COLO668 (cell line): ENCODE measurements around the gene CNTN1.

Experiments
- DNase-seq: peaks from one replicate; lab custom pipeline; 2025; ENCODE audit not compliant: unreplicated experiment; lab: John Stamatoyannopoulos, UW

CNTN1 gene

DNA sequence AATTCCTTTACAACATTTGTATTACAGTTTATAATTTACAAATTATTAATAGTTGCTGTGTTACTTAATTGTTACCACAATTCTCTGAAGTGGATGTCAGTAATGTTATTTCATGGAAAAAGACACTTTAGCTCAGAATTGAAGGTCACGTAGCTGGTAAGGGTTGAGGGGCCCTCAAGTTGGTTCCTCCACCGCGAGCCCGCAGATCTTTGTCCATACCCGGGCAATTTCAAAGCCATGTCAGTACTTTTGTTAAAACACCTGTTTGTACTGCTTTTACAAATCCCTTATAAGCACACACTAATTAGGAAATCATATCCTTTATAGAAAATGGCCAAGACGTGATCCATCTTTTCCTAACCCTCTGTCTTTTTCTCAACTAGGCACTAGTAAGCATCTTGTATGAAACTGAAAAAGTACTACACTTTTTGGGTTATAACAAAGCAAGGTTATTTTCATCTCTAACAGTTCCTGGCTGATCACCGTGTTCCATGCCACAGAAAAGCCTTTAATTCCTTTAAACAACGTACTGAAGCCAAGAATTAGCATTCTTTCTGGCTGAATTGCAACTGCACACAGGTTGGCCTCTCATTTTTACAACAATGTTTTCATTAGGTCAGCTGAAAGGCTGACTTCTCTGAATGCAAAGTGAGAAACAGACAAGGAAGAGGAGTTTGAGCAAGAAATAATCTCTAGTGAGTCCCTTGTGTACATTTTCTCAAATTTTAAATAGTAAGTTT is 76.1 kb downstream of the CNTN1 start:
- DNase-seq = no peak

DNA sequence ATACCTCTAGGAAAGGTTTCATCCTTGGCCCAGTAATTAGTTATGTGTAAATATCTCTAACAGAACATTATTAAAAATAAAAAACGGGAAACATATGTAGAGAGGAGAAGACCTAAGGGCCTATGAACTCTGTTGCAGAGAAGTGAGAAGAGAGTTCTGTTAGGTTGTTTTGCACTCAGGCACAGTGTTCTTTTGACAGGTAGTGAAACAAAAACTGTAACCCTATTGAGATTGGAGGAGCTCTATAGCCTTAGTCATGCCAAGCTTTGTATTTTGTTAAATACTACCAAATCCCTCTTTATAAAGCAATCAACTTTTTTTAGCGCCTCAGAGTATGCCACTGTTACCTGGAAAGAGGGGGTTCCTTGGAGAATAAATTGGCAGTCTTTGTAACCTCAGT is 77.6 kb downstream of the CNTN1 start:
- DNase-seq = no peak

DNA sequence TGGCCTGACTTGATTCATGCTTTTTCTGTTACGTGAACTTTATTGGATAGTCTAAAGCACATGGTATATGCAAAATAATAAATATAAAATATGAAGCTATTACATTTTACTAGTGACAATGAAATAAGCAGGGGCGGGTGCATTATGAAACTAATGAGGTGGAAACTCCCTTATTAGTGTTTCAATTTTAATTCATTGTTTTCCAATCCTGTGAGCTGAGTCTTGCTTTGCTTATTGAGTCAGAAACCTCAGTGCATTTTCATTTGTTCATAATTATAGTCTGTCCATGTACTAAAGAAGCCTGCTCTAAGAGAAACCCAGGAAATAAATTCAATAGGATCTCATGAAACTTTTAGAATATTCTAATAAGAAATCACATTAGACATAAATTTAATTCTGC is 78.5 kb downstream of the CNTN1 start:
- DNase-seq = no peak

DNA sequence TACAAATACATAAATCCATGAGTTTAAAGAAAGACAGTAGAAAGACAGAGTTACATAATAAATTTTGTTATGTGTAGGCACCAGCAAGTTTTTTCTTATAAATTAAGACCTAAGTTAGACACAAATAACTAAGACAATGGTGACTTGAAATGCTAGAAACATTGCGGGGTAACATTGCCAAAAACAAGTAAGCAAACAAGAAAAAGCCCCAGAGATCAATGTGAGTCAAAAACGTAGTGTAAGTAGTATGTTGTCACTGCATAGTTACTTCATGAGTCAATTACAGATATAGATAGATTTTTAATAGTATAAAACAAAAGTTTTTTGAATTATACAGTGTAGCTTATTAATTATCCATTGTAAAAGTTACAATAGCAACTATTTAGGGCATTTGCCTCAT is 83.4 kb downstream of the CNTN1 start:
- no peak for DNase-seq

DNA sequence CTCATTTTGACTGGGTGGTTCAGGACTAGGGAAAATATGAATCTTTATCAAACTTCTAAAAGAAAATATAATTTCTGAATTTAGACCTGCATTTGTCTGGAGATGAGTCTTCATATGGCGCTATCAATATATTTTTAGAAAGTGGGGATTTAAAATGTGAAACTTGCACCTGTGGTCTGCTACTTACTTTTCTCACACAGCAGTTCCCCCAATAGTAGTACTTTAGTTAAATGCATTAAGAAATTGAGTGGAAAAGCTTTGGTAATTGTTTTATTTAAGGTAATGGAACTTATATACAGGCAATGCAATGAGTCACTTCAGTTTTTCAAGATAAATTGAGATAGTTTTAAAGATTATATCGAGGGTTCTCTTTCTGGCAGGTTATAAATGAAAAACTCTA is 91.9 kb downstream of the CNTN1 start:
- no peak for DNase-seq

DNA sequence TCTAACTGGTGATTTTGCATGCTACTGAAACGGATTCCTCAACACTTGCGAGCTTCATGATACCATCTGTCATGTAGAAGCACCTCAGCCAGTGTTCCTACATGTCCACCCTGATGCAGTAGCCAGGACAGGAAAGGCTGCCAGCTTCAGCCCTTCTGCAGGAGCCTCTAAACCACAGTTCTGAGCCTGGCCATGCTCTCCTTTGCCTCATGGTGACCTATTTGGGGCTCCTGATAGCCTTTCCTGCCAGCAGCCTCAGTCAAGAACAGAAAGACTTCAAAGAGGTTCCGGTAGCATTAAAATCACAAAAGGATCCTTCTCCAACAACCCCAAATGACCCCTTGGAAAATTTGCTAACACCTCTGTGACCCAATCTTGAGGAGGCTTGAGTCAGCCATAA is 96.0 kb downstream of the CNTN1 start:
- no peak for DNase-seq

DNA sequence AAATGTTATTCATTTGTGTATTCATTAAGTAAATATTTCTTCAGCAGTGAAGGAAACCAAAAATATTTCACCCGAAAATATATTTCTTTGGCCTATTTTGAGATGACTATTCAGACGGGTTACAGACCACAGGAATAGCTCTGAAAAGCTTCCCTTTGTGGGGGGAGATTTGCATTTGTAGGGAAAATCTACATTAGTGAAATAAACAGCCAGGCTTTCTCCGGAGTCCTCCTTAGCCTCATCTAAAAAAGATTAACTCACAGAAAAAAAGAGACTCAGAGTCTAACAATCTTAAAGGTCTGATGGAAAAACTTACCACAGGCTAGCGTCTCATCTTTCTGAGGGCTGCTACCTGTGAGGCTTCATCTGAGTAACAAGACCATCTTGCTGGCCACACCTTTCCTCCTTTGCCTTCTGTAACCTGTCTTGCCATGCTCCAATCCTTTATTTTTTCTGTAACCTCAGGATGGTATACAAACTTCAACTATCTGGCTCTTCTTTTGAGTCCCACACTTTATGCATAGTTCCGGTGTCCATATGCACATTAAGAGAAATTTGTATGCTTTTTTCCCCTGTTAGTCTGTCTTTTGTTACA is 100.7 kb downstream of the CNTN1 start:
- DNase-seq = no peak

DNA sequence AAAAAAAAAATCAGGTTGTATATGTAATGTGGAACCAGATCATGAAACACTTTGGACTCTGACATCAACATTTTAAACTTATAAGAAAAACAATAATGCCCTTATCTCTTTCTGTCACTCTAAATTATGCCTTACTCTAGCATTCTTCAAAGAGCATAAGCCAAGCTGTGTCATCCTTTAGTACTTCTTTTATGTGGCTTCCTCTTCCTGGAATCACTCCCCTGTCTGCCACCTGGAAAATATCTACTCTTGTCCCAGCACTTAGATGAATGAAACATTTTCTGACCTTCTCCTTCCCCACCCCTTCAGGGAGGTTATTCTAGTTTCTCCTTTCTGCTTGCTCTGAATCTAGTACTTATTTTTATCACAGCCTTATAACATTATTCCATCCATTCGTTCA is 101.2 kb downstream of the CNTN1 start:
- DNase-seq = no peak

DNA sequence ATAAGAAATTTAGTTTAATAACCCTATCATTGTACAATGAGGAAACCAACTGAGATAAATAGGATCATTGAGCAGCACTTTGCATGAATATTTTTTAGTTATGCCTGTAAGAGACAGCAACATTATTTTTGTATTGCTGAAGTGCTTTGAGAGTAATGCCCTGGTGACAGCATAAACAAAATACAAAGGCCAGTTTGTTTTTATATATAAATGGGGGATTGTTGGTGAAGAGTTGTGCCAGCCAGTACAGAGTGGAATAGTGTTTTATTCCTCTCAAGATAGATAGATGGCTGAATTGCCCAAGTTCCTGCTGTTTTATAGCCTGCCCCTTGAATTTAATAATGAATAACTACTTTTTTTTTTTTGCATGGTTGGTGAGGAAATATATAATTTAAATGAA is 101.8 kb downstream of the CNTN1 start:
- DNase-seq = no peak

DNA sequence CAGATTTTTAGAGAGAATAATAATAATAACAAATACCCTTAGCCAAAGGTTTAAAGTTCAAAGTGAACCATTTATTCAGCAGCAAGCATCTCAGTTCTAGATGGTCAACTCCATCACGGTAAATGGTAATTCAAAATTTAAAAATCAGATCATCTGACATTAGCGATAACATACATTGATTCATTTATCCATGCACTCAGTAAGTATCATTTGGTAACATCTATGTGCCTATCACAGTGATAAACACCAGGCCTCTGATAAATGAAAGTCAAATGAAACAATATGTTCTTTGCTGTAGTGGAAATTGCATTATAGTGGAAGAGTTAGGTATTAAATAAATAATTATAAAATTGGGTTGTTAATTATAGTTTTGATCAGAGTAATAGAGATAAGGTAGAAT is 108.8 kb downstream of the CNTN1 start:
- no peak for DNase-seq

DNA sequence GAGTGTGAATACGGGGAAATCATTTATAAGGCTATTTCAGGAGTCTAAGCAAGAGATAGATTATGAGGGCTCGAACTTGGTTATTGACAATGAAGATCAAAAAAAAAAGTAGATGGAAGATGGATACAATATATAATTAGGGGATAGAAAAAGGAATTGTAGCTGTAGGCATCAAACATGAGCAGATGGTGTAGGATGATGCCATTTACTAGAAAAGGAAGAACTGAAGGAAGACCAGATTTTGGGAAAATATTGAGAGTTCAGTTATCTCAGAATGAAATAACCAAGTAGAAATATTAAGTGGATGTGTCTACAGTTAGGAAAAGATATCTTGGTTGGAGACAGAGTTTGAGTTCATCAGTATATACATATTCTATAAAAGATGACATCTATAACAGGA is 109.6 kb downstream of the CNTN1 start:
- DNase-seq = no peak

DNA sequence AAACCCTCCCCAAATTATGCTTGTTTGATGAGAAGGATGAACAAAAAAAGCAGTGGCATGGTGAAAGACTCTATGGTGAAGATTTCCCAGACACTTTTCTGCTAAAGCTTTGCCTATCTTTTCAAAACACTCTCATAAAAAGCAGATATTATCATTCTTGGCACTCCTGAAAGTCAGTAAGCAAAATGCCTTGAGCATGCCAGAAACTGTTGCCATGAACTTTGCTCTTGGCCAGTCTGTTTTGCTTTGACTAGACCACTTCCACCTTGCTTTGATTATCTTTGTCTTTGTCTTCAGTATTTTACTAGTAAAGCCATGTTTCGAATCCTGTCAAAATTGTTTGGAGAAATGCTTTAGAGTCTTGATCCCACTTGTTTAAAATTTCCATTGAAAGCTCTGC is 110.4 kb downstream of the CNTN1 start:
- no peak for DNase-seq

DNA sequence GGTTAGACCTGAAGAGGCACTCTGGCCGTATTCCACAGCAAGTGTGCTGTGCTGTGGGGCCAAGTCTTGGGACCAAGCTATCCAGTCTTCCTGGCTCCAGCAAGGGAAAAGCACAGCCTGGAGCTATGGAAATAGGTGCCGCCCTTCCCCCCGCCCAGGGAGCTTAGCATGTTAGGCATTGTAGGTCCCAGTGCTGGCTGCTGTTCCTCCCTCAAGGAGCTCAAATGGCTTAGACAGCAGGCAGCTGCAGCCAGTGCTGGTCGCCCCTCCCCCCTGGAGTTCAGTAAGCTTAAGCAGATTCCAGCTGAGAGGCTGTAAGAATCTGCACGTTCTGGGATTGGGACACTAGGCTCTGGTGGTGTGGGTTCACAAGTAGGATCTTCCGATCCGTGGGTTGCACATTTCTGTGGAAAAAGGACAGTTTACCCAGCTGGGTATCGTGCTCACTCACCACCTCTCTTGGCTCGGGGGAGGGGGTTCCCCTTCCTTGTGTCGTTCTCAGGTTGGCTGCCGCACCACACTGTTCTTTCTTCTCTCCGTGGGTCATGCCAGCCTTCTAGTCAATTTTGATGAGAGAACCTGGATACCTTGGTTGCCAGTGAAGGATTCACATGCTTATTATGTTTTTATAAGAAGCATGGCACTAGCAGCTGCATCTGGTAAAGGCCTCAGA is 127.3 kb downstream of the CNTN1 start:
- DNase-seq = no peak

DNA sequence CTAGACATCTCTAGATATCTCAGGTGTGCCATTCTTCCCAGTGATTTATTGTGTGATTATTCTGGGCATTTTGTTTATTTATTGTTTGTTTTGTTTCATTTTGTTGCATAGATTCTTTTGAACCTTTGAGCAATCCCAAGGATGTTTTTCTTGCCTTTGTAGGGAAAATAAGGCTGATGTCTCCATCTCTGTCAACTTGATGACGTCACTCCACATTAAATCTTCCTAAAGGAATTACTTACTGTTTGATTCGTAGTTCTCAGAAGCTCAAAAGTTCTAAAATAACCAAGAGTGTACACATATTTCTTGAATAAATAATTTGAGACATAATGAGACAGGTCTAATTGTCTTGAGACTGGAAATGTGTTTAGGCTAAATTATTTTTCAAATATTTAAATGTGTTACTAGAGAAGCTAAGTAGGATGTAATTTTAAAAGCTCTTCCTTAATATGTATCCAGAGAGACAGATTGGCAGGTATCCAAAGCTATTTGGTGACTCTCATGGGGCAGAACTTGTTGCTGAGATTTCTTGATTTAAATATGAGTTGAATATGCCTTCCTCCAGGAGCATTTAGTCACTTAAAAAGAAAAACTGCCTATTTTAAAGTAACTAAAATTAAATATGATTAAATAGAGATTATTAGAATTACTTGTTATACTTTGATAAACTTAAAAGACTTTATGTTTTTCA is 128.7 kb downstream of the CNTN1 start:
- no peak for DNase-seq

DNA sequence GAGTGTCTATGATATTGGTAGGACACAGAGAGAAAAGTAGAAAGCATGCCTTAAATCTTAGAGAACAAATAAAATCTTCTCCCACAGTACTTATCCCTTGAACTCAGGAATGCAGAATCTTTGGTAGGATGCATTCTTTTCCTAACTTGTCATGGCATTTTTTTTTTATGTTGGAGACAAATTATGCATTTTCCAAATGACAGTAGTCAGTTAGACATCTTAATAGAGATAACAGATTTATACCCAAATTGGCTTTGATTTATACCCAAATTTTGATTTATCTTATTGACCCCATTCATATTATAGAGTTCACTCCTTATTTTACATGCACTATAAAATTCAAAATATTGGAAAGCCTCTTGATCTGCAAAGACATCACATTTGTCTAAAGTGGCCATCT is 132.9 kb downstream of the CNTN1 start:
- no peak for DNase-seq

DNA sequence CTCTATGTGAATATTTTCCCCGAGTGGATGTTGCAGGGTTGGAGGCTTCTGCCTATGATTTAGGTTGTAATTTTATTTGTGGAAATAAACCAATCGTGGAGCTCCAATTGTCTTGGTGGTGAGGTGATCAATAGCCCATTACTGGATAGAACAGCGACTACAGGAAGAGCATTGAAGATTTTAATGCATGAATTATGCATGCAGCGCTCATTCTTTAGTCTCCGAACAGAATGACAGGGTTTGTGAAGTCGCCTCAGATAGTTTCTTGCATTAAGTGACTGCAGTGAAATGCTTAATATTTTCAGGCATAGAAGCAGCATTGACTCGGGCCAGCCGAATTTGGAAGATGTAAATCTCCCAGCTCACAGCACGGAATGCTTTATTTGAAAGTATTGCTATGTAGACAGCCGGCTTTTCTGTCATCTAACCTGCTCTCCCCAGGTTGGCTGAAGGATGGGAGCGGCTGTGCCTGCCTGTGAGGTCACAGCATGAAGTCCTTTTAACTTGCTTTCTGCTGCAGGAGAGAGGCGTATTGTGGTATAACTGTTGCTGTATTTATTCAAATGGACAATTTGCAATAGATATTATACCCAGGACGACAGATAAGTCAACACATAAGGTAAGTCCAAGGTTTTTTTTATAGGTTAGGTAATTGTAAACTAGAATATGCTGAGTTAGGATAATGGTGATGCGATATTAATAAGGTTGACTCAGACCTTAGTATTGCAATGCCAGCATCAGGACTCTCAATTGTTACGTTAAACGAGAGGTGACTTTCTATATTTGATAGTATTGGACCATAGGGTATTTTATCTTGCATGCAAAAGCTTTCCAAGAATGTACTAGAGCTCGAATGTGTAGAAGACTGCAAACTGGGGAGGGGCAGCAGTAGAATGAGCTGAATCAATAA is 135.7 kb downstream of the CNTN1 start:
- DNase-seq = no peak

DNA sequence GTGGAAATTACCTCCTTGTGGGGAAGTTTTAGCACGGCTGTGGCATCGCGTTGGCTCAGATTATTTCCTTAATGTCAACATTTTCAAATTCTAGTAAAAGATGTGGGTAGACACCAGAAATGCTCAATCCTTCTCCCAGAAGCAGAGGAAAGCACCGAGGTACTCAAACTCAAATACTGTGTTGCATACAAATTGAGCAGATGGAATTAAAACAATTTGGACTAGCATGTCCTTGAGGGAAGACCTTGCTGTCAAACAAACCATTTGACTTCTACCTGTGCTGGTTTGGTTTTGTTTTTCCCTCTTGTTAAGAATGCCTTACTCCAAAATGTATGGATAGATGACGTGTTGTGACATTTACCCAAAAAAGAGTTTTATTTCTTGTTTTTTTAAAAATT is 136.4 kb downstream of the CNTN1 start:
- DNase-seq = no peak

DNA sequence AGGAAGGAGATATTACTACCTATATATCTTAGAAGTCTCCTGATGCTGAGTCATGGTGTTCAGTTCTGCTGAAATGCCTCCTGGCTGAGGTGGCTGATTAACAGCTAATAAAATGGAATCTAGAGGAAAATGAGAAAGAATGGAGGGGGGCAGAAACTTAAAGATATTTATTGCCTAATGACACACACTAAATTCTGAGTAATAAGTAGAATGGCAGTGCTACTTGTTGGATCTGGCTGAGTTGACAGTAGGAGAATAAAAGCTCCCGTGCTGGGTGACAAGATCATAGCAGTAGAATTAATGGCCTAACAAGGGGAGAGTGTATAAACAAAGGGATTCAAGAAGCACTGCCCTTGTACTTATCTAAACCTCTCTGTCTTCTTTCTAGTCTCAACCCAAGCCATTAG is 137.5 kb downstream of the CNTN1 start:
- no peak for DNase-seq

DNA sequence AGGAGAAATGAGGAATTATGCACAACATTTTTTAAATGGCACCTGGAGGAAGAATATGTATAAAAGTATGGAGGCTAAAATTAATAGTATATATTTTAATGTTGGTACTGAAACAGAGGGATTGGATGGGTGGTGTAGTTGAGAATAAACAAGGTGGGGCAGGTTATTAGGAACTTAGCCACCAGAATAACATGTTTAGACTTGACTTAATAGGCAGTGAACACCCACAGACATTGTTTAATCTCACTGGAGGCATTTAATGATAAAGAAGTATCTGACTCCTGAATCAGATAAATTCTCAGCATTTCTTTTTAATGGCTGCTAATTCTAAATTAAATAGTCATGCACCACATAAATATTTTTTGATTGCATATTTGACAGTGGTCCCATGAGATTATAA is 139.7 kb downstream of the CNTN1 start:
- DNase-seq = no peak

DNA sequence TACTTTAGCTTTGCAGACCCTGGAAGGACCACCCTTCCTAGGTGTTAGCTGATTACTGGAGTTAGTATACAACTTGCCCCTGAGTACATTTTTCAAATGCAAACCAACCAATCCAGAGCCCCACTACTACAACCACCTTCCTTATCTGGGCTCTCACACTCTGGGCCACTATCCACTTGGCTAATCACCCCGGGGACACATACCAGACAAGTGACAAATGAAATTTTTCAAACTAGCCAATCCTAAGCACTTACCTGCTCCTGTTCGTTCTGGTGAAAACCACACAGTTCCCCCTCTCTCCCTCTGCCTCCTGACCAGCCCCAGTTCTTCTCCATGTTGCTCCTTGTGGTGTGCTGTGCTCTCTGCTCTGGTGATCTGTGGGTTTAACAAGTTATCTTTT is 140.4 kb downstream of the CNTN1 start:
- DNase-seq = no peak

DNA sequence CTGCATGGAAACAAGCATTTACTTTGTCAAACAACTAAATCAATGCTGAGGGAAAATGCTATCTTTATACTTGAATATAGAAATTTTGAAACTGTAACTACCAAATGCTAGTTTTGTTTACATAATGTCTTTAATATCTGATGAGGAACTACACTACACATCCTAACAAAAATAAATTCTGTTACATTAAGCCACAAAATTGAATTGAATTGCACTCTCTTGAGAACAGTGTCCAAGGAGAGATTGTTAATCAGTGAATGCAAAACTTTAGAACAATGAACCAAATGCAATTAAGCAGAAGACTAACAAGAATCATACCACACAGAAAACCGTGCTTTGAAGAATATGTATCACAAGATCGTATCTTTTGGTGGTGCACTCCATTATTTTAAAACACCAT is 141.6 kb downstream of the CNTN1 start:
- no peak for DNase-seq
